NT2/D1 (cell line): Measurements from ENCODE around the gene PDE7B.

Experiments used
- SUZ12 ChIP-seq: IDR thresholded peaks from 2 replicates; pipeline ENCODE4 v1.6.1; 2011; ENCODE audit not compliant: insufficient read length, insufficient read depth; ENCODE audit errors: extremely low read depth
- YY1 ChIP-seq: IDR thresholded peaks from 2 replicates; pipeline ENCODE4 v1.6.1; 2011; ENCODE audit not compliant: insufficient read length, insufficient read depth
- ZNF274 ChIP-seq: IDR thresholded peaks from 2 replicates; pipeline ENCODE4 v1.6.1; 2011; ENCODE audit warnings: mild to moderate bottlenecking, low read depth, low read length

DNA sequence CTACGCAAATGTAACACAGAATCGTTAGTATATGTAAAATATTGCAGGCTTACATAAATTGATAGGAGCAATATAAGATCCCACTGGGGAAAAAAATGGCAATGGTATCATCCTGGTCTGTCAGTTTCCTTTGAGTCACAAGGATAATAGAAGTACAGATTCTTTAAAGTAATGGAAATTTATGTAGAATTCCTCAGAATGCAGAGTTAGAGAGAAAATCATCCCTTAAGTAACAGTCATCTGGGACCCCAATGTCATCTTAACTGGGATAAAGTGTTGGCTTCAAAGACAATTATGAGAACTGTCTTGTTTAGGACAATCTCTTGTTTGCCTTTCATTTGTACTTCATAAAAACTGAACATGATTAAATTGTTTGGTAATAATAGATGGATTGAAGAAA lies 34.5 kb upstream of the PDE7B start:
- TF ChIP-seq ZNF274, result no peak
- TF ChIP-seq YY1, result no peak
- TF ChIP-seq SUZ12, result no peak
